Activated CD4-positive, alpha-beta T cell treated with anti-CD3 and anti-CD28 coated beads, Interleukin-2, amount 50 U/mL, for 24 hours (primary cell): ENCODE measurements around the gene PHLDB1.
"Not testable (repeated sequence)": the region's sequence is repeated elsewhere in the genome, so short reads cannot be mapped to it uniquely, and the experiment has no call there.

ENCODE experiments used
- DNase-seq, 2 donors: peaks; one replicate each; pipeline ENCODE4 v3.0.0-alpha.2; 2020; ENCODE audit warnings: low read depth in 1 of 2, low spot score in 1 of 2

The PHLDB1 gene

GRCh38 chr11:118684187-118684586, 76.8 kb downstream of the PHLDB1 start:
- no peak for DNase-seq

- no peak for DNase-seq
Measured at GRCh38 chr11:118687906-118688305, 80.5 kb downstream of the PHLDB1 start.

- DNase-seq = not testable (repeated sequence)
Measured at GRCh38 chr11:118688339-118688738, 80.9 kb downstream of the PHLDB1 start.

- no peak for DNase-seq
Measured at GRCh38 chr11:118688851-118689502, 81.6 kb downstream of the PHLDB1 start.

GRCh38 chr11:118689503-118689851, 82.1 kb downstream of the PHLDB1 start:
- DNase-seq = no peak

- DNase-seq = peak; percentile 58 to 69
Measured at GRCh38 chr11:118689852-118690552, 82.6 kb downstream of the PHLDB1 start.

GRCh38 chr11:118690553-118691304, 83.3 kb downstream of the PHLDB1 start:
- DNase-seq = no peak

- DNase-seq = peak in 1 of 2 donors; percentile 45
Measured at GRCh38 chr11:118691926-118692830, 84.8 kb downstream of the PHLDB1 start.

- no peak for DNase-seq
Measured at GRCh38 chr11:118694185-118694584, 86.8 kb downstream of the PHLDB1 start.

- DNase-seq = no peak
Measured at GRCh38 chr11:118694771-118695170, 87.4 kb downstream of the PHLDB1 start.

GRCh38 chr11:118696673-118697226, 89.3 kb downstream of the PHLDB1 start:
- DNase-seq = no peak

- DNase-seq = no peak
Measured at GRCh38 chr11:118697346-118697745, 89.9 kb downstream of the PHLDB1 start.

GRCh38 chr11:118699506-118700220, 92.2 kb downstream of the PHLDB1 start:
- DNase-seq = no peak

GRCh38 chr11:118703563-118704106, 96.2 kb downstream of the PHLDB1 start:
- no peak for DNase-seq

GRCh38 chr11:118705111-118705741, 97.8 kb downstream of the PHLDB1 start:
- no peak for DNase-seq

- no peak for DNase-seq
Measured at GRCh38 chr11:118705791-118706545, 98.6 kb downstream of the PHLDB1 start.

- DNase-seq = no peak
Measured at GRCh38 chr11:118706546-118706825, 99.1 kb downstream of the PHLDB1 start.
